ENCODE results near the gene CLIC3. TPM values are rescaled to one million over a fixed set of nuclear protein-coding genes. Genes with fewer than 3 reads are reported as not detected.

Gene CLIC3
- total RNA-seq, 3 donors from 2014 or later (not counting 1 experiment from before 2014, with no cell fraction given): 144 to 286 (median 161) TPM

DNA sequence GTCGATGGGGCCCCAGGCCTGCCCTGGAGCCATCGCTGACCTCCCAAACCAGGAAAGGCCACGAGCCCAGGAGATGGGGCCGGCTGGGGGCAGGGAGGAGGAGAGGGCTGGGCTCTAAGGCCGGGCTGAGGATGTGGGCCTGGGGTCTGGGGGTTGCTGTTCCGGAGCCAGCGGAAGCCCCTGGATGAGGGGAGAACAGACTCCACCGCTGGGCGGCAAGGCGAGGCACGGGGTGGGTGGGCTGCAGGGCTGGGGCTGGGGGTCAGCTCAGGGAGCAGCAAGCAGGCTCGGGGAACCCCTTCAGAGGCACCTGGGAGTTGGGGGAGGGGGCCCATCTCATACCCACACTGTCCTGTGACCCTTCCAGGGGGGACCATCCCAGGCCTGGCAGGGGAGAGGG, 32.6 kb downstream of the CLIC3 start:
- no peaks in the 10 kb centered on the region for H3K36me3 ChIP-seq (ENCODE audit: control insufficient read depth, insufficient read depth, low read length)
- WGBS (ENCODE audit: insufficient coverage): 95% methylated on average over 11 of the region's 12 CpGs
- DNase-seq (no peak), ATAC-seq (no peak)
- H3K4me1 ChIP-seq (ENCODE audit: control insufficient read depth, insufficient read depth, low read length): peaks cover 84% of the 10 kb centered on the region
- no peak overlapping the region for H3K27ac ChIP-seq (ENCODE audit: low read length)
- H3K36me3 Mint-ChIP-seq: no peaks in the 10 kb centered on the region
- no peaks in the 10 kb centered on the region for H3K27me3 Mint-ChIP-seq (ENCODE audit: low read depth in 2 of 2)
- no peaks in the 10 kb centered on the region for H3K9me3 ChIP-seq (ENCODE audit: control insufficient read depth, insufficient read depth, low read length)
- H3K9me3 Mint-ChIP-seq: no peaks in the 10 kb centered on the region
- TF ChIP-seq, protein P1, sequence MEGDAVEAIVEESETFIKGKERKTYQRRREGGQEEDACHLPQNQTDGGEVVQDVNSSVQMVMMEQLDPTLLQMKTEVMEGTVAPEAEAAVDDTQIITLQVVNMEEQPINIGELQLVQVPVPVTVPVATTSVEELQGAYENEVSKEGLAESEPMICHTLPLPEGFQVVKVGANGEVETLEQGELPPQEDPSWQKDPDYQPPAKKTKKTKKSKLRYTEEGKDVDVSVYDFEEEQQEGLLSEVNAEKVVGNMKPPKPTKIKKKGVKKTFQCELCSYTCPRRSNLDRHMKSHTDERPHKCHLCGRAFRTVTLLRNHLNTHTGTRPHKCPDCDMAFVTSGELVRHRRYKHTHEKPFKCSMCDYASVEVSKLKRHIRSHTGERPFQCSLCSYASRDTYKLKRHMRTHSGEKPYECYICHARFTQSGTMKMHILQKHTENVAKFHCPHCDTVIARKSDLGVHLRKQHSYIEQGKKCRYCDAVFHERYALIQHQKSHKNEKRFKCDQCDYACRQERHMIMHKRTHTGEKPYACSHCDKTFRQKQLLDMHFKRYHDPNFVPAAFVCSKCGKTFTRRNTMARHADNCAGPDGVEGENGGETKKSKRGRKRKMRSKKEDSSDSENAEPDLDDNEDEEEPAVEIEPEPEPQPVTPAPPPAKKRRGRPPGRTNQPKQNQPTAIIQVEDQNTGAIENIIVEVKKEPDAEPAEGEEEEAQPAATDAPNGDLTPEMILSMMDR (IDR thresholded peaks at IDR 0.05): no peak
- no peaks in the 10 kb centered on the region for H3K27me3 ChIP-seq (ENCODE audit: control insufficient read depth, insufficient read depth, low read length)
- H3K27ac Mint-ChIP-seq: no peak overlapping the region
- H3K4me3 ChIP-seq (ENCODE audit: low read length): no peak overlapping the region
- H3K4me3 Mint-ChIP-seq: no peak overlapping the region
- H3K4me1 Mint-ChIP-seq: peaks cover 35 to 64% of the 10 kb centered on the region in 2 donors
- intact Hi-C loops (cut with micrococcal nuclease): no loop called here

GRCh38 chr9:136963341-136963740, 33.0 kb downstream of the CLIC3 start:
- TF ChIP-seq, protein P1 (IDR thresholded peaks at IDR 0.05): no peak
- no peaks in the 10 kb centered on the region for H3K36me3 ChIP-seq (ENCODE audit: control insufficient read depth, insufficient read depth, low read length)
- Mint-ChIP-seq H3K4me3 (peak overlapping the region; percentile 28), H3K27ac (peak overlapping the region; percentile 76 to 85), H3K9me3 (no peaks in the 10 kb centered on the region), H3K27me3 (ENCODE audit: low read depth in 2 of 2) (no peaks in the 10 kb centered on the region), H3K4me1 (peaks cover 35 to 68% of the 10 kb centered on the region in 2 donors), H3K36me3 (no peaks in the 10 kb centered on the region)
- 94% methylated on average over 15 of the region's 15 CpGs for WGBS (ENCODE audit: insufficient coverage)
- intact Hi-C loops (cut with micrococcal nuclease): no loop called here
- peaks cover 88% of the 10 kb centered on the region for H3K4me1 ChIP-seq (ENCODE audit: control insufficient read depth, insufficient read depth, low read length)
- no peaks in the 10 kb centered on the region for H3K27me3 ChIP-seq (ENCODE audit: control insufficient read depth, insufficient read depth, low read length)
- DNase-seq (no peak), ATAC-seq (no peak)
- no peaks in the 10 kb centered on the region for H3K9me3 ChIP-seq (ENCODE audit: control insufficient read depth, insufficient read depth, low read length)
- no peak overlapping the region for H3K4me3 ChIP-seq (ENCODE audit: low read length)
- H3K27ac ChIP-seq (ENCODE audit: low read length): no peak overlapping the region

GRCh38 chr9:136962701-136963248, 33.6 kb downstream of the CLIC3 start:
- ATAC-seq (no peak), DNase-seq (no peak)
- TF ChIP-seq, protein P1 (IDR thresholded peaks at IDR 0.05): no peak
- H3K4me1 Mint-ChIP-seq: peaks cover 35 to 73% of the 10 kb centered on the region in 2 donors
- H3K27ac ChIP-seq (ENCODE audit: low read length): peak overlapping the region; percentile 34
- no peaks in the 10 kb centered on the region for H3K9me3 ChIP-seq (ENCODE audit: control insufficient read depth, insufficient read depth, low read length)
- H3K36me3 ChIP-seq (ENCODE audit: control insufficient read depth, insufficient read depth, low read length): no peaks in the 10 kb centered on the region
- WGBS (ENCODE audit: insufficient coverage): 77% methylated on average over 11 of the region's 11 CpGs
- no peaks in the 10 kb centered on the region for H3K36me3 Mint-ChIP-seq
- H3K4me3 Mint-ChIP-seq: peak overlapping the region; percentile 28
- H3K27me3 ChIP-seq (ENCODE audit: control insufficient read depth, insufficient read depth, low read length): no peaks in the 10 kb centered on the region
- H3K27ac Mint-ChIP-seq: peak overlapping the region; percentile 76 to 85
- H3K4me3 ChIP-seq (ENCODE audit: low read length): no peak overlapping the region
- intact Hi-C loops (cut with micrococcal nuclease): no loop called here
- H3K9me3 Mint-ChIP-seq: no peaks in the 10 kb centered on the region
- no peaks in the 10 kb centered on the region for H3K27me3 Mint-ChIP-seq (ENCODE audit: low read depth in 2 of 2)
- peaks cover 94% of the 10 kb centered on the region for H3K4me1 ChIP-seq (ENCODE audit: control insufficient read depth, insufficient read depth, low read length)

GRCh38 chr9:136962163-136962562, 34.2 kb downstream of the CLIC3 start:
- Histone ChIP-seq H3K27ac (ENCODE audit: low read length) (peak overlapping the region; percentile 34), H3K36me3 (ENCODE audit: control insufficient read depth, insufficient read depth, low read length) (no peaks in the 10 kb centered on the region), H3K4me3 (ENCODE audit: low read length) (no peak overlapping the region), H3K4me1 (ENCODE audit: control insufficient read depth, insufficient read depth, low read length) (peaks cover 94% of the 10 kb centered on the region), H3K9me3 (ENCODE audit: control insufficient read depth, insufficient read depth, low read length) (no peaks in the 10 kb centered on the region), H3K27me3 (ENCODE audit: control insufficient read depth, insufficient read depth, low read length) (no peaks in the 10 kb centered on the region)
- intact Hi-C loops (cut with micrococcal nuclease): no loop called here
- WGBS (ENCODE audit: insufficient coverage): 78% methylated on average over 9 of the region's 9 CpGs
- ATAC-seq (no peak), DNase-seq (no peak)
- no peaks in the 10 kb centered on the region for H3K9me3 Mint-ChIP-seq
- TF ChIP-seq, protein P1 (IDR thresholded peaks at IDR 0.05): no peak
- peak overlapping the region; percentile 76 to 85 for H3K27ac Mint-ChIP-seq
- no peaks in the 10 kb centered on the region for H3K27me3 Mint-ChIP-seq (ENCODE audit: low read depth in 2 of 2)
- H3K36me3 Mint-ChIP-seq: no peaks in the 10 kb centered on the region
- H3K4me3 Mint-ChIP-seq: peak overlapping the region; percentile 25
- H3K4me1 Mint-ChIP-seq: peaks cover 35 to 78% of the 10 kb centered on the region in 2 donors
